Measurements from ENCODE around the gene BEND2.

Gene BEND2

DNA sequence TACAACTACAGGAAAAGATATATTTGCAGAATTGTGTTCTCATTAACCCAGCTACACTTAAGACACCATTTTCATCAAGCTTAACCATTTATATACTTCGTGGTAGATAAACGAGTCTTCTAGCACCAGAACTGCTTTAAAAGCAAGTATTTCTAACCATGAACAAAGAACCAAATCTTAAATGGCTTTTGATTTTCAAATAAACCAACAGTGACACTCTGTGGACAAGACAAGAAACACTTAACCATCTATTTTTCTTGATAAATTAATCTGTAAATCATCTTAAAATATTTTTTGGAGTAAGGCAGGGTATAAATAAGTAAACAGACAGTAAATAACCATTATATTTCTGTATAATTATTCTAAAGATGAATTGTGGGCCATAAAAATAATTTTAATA is 10.2 kb downstream of the BEND2 start:
- H3K23ac ChIP-seq (ENCODE audit: low read length), result no peak overlapping the region
- H2BK120ac ChIP-seq (ENCODE audit: low read depth, low read length), result no peak overlapping the region
- no peaks in the 10 kb centered on the region for H3K36me3 ChIP-seq (ENCODE audit: control insufficient read depth, insufficient read depth, low read length)
- H3K56ac ChIP-seq (ENCODE audit: low read length), result no peak overlapping the region
- H4K8ac ChIP-seq (ENCODE audit: low read depth, low read length), result no peak overlapping the region
- H3K18ac ChIP-seq (ENCODE audit: low read length), result no peak overlapping the region
- no peak overlapping the region for H3K4me2 ChIP-seq (ENCODE audit: low read length)
- H3K27me3 ChIP-seq (ENCODE audit: insufficient read depth, low read length, poor library complexity), result no peaks in the 10 kb centered on the region
- no peak overlapping the region for H2BK15ac ChIP-seq (replicated peaks; ENCODE audit: low read depth)
- H3K4me1 ChIP-seq (ENCODE audit: control insufficient read depth, low read depth, low read length), result no peaks in the 10 kb centered on the region
- no peak overlapping the region for H3K27ac ChIP-seq (ENCODE audit: low read depth, low read length)
- no peak overlapping the region for H4K5ac ChIP-seq (ENCODE audit: low read length)
- no peak overlapping the region for H3K9ac ChIP-seq (ENCODE audit: low read length)
- H3K79me2 ChIP-seq (ENCODE audit: control insufficient read depth, insufficient read depth, low read length), result no peaks in the 10 kb centered on the region
- no peak overlapping the region for H2BK5ac ChIP-seq (ENCODE audit: low read length)
- no peaks in the 10 kb centered on the region for H3K79me1 ChIP-seq (ENCODE audit: low read length)
- WGBS (ENCODE audit: extremely low coverage, insufficient coverage, low lambda C conversion rate), result no CpG with 5 or more reads among the region's 2 CpGs
- no peak overlapping the region for H3K4ac ChIP-seq (ENCODE audit: low read depth, low read length)
- no peak overlapping the region for H2AK5ac ChIP-seq (ENCODE audit: low read length)
- no peak overlapping the region for H3K4me3 ChIP-seq (ENCODE audit: low read length)
- DNase-seq, result peak; percentile 7

DNA sequence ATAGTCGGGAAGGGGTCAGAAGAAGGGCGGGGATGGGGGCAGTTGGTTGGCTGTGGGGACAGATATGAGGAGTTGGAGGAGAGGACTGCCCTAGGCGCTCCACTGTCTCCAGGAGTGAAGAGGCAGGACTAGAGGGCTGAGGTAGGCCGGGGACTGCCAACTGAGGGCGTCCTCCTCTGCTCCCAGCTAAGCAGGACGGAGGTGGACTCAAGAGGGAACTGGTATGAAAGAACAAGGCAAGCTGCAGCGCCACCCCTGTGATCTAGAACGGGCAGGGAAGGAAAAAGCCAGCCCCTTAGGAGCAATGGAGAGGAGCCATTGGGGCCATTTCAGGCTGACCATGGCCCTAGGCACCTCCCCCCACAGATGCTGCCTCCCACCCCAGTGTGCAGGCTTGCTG is 14.0 kb downstream of the BEND2 start:
- no peak overlapping the region for H2BK15ac ChIP-seq (replicated peaks; ENCODE audit: low read depth)
- H3K4ac ChIP-seq (ENCODE audit: low read depth, low read length), result no peak overlapping the region
- no CpG with 5 or more reads among the region's 8 CpGs for WGBS (ENCODE audit: extremely low coverage, insufficient coverage, low lambda C conversion rate)
- no peaks in the 10 kb centered on the region for H3K79me2 ChIP-seq (ENCODE audit: control insufficient read depth, insufficient read depth, low read length)
- no peak overlapping the region for H3K9ac ChIP-seq (ENCODE audit: low read length)
- no peaks in the 10 kb centered on the region for H3K79me1 ChIP-seq (ENCODE audit: low read length)
- no peak overlapping the region for H3K56ac ChIP-seq (ENCODE audit: low read length)
- no peak overlapping the region for H2AK5ac ChIP-seq (ENCODE audit: low read length)
- H3K27me3 ChIP-seq (ENCODE audit: insufficient read depth, low read length, poor library complexity), result no peaks in the 10 kb centered on the region
- H3K4me3 ChIP-seq (ENCODE audit: low read length), result no peak overlapping the region
- no peak overlapping the region for H3K4me2 ChIP-seq (ENCODE audit: low read length)
- no peak overlapping the region for H3K27ac ChIP-seq (ENCODE audit: low read depth, low read length)
- no peak overlapping the region for H3K18ac ChIP-seq (ENCODE audit: low read length)
- H3K36me3 ChIP-seq (ENCODE audit: control insufficient read depth, insufficient read depth, low read length), result no peaks in the 10 kb centered on the region
- no peak overlapping the region for H2BK5ac ChIP-seq (ENCODE audit: low read length)
- H4K5ac ChIP-seq (ENCODE audit: low read length), result no peak overlapping the region
- H4K8ac ChIP-seq (ENCODE audit: low read depth, low read length), result no peak overlapping the region
- H3K4me1 ChIP-seq (ENCODE audit: control insufficient read depth, low read depth, low read length), result no peaks in the 10 kb centered on the region
- no peak overlapping the region for H3K23ac ChIP-seq (ENCODE audit: low read length)
- no peak for DNase-seq
- no peak overlapping the region for H2BK120ac ChIP-seq (ENCODE audit: low read depth, low read length)

DNA sequence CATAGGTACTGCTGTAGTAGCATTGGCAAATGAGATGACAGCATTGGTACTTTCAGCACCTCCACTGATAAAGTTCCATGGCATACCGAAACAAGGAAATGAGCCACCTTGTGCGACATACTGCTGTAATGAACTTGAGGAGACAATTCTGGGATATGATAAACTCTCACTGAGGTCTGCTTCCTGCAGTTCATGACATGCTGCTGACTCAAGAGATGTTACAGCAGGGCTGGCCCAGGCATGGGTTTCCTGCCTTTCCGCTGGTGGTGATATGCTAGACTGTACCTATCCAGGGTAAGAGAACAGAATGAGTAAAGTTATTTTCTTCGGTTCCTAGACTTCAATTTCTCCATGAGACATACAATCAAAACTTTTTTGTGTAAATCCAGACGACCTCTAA is 17.1 kb downstream of the BEND2 start:
- H2BK120ac ChIP-seq (ENCODE audit: low read depth, low read length), result no peak overlapping the region
- DNase-seq, result no peak
- no peak overlapping the region for H4K8ac ChIP-seq (ENCODE audit: low read depth, low read length)
- H3K18ac ChIP-seq (ENCODE audit: low read length), result no peak overlapping the region
- H3K79me2 ChIP-seq (ENCODE audit: control insufficient read depth, insufficient read depth, low read length), result no peaks in the 10 kb centered on the region
- H3K4me2 ChIP-seq (ENCODE audit: low read length), result no peak overlapping the region
- H3K56ac ChIP-seq (ENCODE audit: low read length), result no peak overlapping the region
- H3K27me3 ChIP-seq (ENCODE audit: insufficient read depth, low read length, poor library complexity), result no peaks in the 10 kb centered on the region
- no peak overlapping the region for H3K9ac ChIP-seq (ENCODE audit: low read length)
- no peak overlapping the region for H3K4me3 ChIP-seq (ENCODE audit: low read length)
- H2AK5ac ChIP-seq (ENCODE audit: low read length), result no peak overlapping the region
- no peaks in the 10 kb centered on the region for H3K36me3 ChIP-seq (ENCODE audit: control insufficient read depth, insufficient read depth, low read length)
- no peak overlapping the region for H2BK15ac ChIP-seq (replicated peaks; ENCODE audit: low read depth)
- no peak overlapping the region for H3K4ac ChIP-seq (ENCODE audit: low read depth, low read length)
- no peaks in the 10 kb centered on the region for H3K4me1 ChIP-seq (ENCODE audit: control insufficient read depth, low read depth, low read length)
- no peak overlapping the region for H4K5ac ChIP-seq (ENCODE audit: low read length)
- H3K79me1 ChIP-seq (ENCODE audit: low read length), result no peaks in the 10 kb centered on the region
- no peak overlapping the region for H3K27ac ChIP-seq (ENCODE audit: low read depth, low read length)
- no CpG with 5 or more reads among the region's 5 CpGs for WGBS (ENCODE audit: extremely low coverage, insufficient coverage, low lambda C conversion rate)
- H3K23ac ChIP-seq (ENCODE audit: low read length), result no peak overlapping the region
- H2BK5ac ChIP-seq (ENCODE audit: low read length), result no peak overlapping the region

DNA sequence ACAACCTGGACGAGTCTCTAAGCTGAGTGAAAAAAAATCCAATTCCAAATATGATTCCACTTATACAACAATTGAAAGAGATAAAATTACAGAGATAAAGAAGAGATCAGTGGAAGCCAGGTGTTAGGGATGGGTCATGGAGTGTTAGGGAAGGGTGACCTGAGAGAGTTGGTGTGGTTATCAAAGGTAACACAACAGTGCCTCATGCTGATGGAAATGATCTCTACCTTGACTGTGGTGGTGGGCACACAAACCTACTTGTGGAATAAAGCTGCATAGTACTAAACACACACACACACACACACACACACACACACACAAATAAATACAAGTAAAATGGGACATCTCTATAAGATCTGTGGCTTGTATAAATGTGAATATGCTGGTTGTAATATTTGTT is 26.0 kb downstream of the BEND2 start:
- Histone ChIP-seq H3K4me1 (ENCODE audit: control insufficient read depth, low read depth, low read length) (no peaks in the 10 kb centered on the region), H3K18ac (ENCODE audit: low read length) (no peak overlapping the region), H3K36me3 (ENCODE audit: control insufficient read depth, insufficient read depth, low read length) (no peaks in the 10 kb centered on the region), H3K79me2 (ENCODE audit: control insufficient read depth, insufficient read depth, low read length) (no peaks in the 10 kb centered on the region), H3K23ac (ENCODE audit: low read length) (no peak overlapping the region), H3K4me2 (ENCODE audit: low read length) (no peak overlapping the region), H2AK5ac (ENCODE audit: low read length) (no peak overlapping the region), H3K56ac (ENCODE audit: low read length) (no peak overlapping the region), H3K4ac (ENCODE audit: low read depth, low read length) (no peak overlapping the region), H4K5ac (ENCODE audit: low read length) (no peak overlapping the region), H4K8ac (ENCODE audit: low read depth, low read length) (no peak overlapping the region), H2BK5ac (ENCODE audit: low read length) (no peak overlapping the region), H3K4me3 (ENCODE audit: low read length) (no peak overlapping the region), H3K9ac (ENCODE audit: low read length) (no peak overlapping the region), H3K79me1 (ENCODE audit: low read length) (no peaks in the 10 kb centered on the region), H3K27ac (ENCODE audit: low read depth, low read length) (no peak overlapping the region), H2BK120ac (ENCODE audit: low read depth, low read length) (no peak overlapping the region), H2BK15ac (replicated peaks; ENCODE audit: low read depth) (no peak overlapping the region), H3K27me3 (ENCODE audit: insufficient read depth, low read length, poor library complexity) (no peaks in the 10 kb centered on the region)
- no CpG with 5 or more reads among the region's 1 CpG for WGBS (ENCODE audit: extremely low coverage, insufficient coverage, low lambda C conversion rate)
- DNase-seq, result peak; percentile 6

DNA sequence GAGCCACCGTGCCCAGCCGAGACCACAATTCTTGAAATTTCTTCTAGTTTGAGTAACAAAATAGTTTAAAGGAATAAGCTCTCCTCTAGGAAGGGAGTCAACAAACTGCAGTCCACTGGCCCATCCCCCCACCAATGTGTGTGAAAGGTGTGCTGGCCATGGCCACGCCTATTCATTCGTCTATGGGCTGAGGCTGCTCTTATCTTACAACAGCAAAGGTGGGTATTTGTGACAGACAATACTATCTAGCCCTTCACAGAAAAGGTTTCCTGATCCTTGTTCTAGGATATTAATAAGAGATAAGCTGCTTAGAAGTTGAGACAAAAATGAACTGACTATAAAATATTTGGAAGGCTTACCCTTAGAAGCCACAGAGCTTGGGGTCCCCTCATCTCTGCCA is 41.2 kb downstream of the BEND2 start:
- Histone ChIP-seq H3K4me1 (ENCODE audit: control insufficient read depth, low read depth, low read length) (no peaks in the 10 kb centered on the region), H2BK15ac (replicated peaks; ENCODE audit: low read depth) (no peak overlapping the region)
- WGBS (ENCODE audit: extremely low coverage, insufficient coverage, low lambda C conversion rate), result no CpG with 5 or more reads among the region's 4 CpGs

GRCh38 chrX:18174971-18175370 is 45.7 kb downstream of the BEND2 start:
- H2AK5ac ChIP-seq (ENCODE audit: low read length), result no peak overlapping the region
- H2BK15ac ChIP-seq (replicated peaks; ENCODE audit: low read depth), result no peak overlapping the region
- no peaks in the 10 kb centered on the region for H3K27me3 ChIP-seq (ENCODE audit: insufficient read depth, low read length, poor library complexity)
- no peak overlapping the region for H3K4me2 ChIP-seq (ENCODE audit: low read length)
- H3K4me3 ChIP-seq (ENCODE audit: low read length), result no peak overlapping the region
- H3K27ac ChIP-seq (ENCODE audit: low read depth, low read length), result no peak overlapping the region
- H2BK5ac ChIP-seq (ENCODE audit: low read length), result no peak overlapping the region
- WGBS (ENCODE audit: extremely low coverage, insufficient coverage, low lambda C conversion rate), result no CpG with 5 or more reads among the region's 5 CpGs
- H3K79me2 ChIP-seq (ENCODE audit: control insufficient read depth, insufficient read depth, low read length), result no peaks in the 10 kb centered on the region
- H2BK120ac ChIP-seq (ENCODE audit: low read depth, low read length), result no peak overlapping the region
- H3K18ac ChIP-seq (ENCODE audit: low read length), result no peak overlapping the region
- H3K23ac ChIP-seq (ENCODE audit: low read length), result no peak overlapping the region
- DNase-seq, result no peak
- no peak overlapping the region for H4K8ac ChIP-seq (ENCODE audit: low read depth, low read length)
- no peak overlapping the region for H3K56ac ChIP-seq (ENCODE audit: low read length)
- H3K9ac ChIP-seq (ENCODE audit: low read length), result no peak overlapping the region
- H3K79me1 ChIP-seq (ENCODE audit: low read length), result no peaks in the 10 kb centered on the region
- H3K4ac ChIP-seq (ENCODE audit: low read depth, low read length), result no peak overlapping the region
- H3K36me3 ChIP-seq (ENCODE audit: control insufficient read depth, insufficient read depth, low read length), result no peaks in the 10 kb centered on the region
- H4K5ac ChIP-seq (ENCODE audit: low read length), result no peak overlapping the region
- H3K4me1 ChIP-seq (ENCODE audit: control insufficient read depth, low read depth, low read length), result no peaks in the 10 kb centered on the region

More for the DNA sequence above, 41.2 kb downstream of the BEND2 start:
- Histone ChIP-seq H3K18ac (ENCODE audit: low read length) (no peak overlapping the region), H3K9ac (ENCODE audit: low read length) (no peak overlapping the region), H3K36me3 (ENCODE audit: control insufficient read depth, insufficient read depth, low read length) (no peaks in the 10 kb centered on the region), H3K79me2 (ENCODE audit: control insufficient read depth, insufficient read depth, low read length) (no peaks in the 10 kb centered on the region), H2BK120ac (ENCODE audit: low read depth, low read length) (no peak overlapping the region), H3K27me3 (ENCODE audit: insufficient read depth, low read length, poor library complexity) (no peaks in the 10 kb centered on the region), H3K56ac (ENCODE audit: low read length) (no peak overlapping the region), H4K8ac (ENCODE audit: low read depth, low read length) (no peak overlapping the region), H3K79me1 (ENCODE audit: low read length) (no peaks in the 10 kb centered on the region), H3K4ac (ENCODE audit: low read depth, low read length) (no peak overlapping the region), H3K4me3 (ENCODE audit: low read length) (no peak overlapping the region), H4K5ac (ENCODE audit: low read length) (no peak overlapping the region), H3K4me2 (ENCODE audit: low read length) (no peak overlapping the region), H2BK5ac (ENCODE audit: low read length) (no peak overlapping the region), H2AK5ac (ENCODE audit: low read length) (no peak overlapping the region), H3K27ac (ENCODE audit: low read depth, low read length) (no peak overlapping the region), H3K23ac (ENCODE audit: low read length) (no peak overlapping the region)
- peak; percentile 7 for DNase-seq
